Spinal cord (tissue), 10 donors: ENCODE results near the gene C16orf87. TPM values are rescaled to one million over a fixed set of nuclear protein-coding genes. Genes with fewer than 3 reads are reported as not detected.

Experiments used
- DNase-seq, 6 donors: peaks; one replicate each; pipeline versions ENCODE4 v3.0.0 to v3.0.0-alpha.2; 2013 to 2015; ENCODE audit warnings: low spot score in 6 of 6, low read depth in 4 of 6
- H3K27ac ChIP-seq: one replicate; pipeline ENCODE4 v1.5.1; 2013; ENCODE audit warnings: low read depth, low read length, control low read depth
- H3K27me3 ChIP-seq: one replicate; pipeline ENCODE4 v1.6.1; 2013; ENCODE audit warnings: low read length; ENCODE audit not compliant: control insufficient read depth, insufficient read depth
- H3K36me3 ChIP-seq: one replicate; pipeline ENCODE4 v1.6.1; 2013; ENCODE audit warnings: low read length; ENCODE audit not compliant: control insufficient read depth, insufficient read depth
- H3K4me1 ChIP-seq: one replicate; pipeline ENCODE4 v1.6.1; 2013; ENCODE audit warnings: low read length; ENCODE audit not compliant: control insufficient read depth, insufficient read depth
- H3K4me3 ChIP-seq: one replicate; pipeline ENCODE4 v1.5.1; 2013; ENCODE audit warnings: low read depth, low read length, control low read depth
- H3K9me3 ChIP-seq: one replicate; pipeline ENCODE4 v1.6.1; 2013; ENCODE audit warnings: low read length; ENCODE audit not compliant: control insufficient read depth, insufficient read depth
- WGBS: methylation state at CpG from one replicate; pipeline ENCODE4 v1.1.5; 2013; ENCODE audit warnings: missing lambda C conversion rate; ENCODE audit not compliant: insufficient coverage; 5-methylcytosine and 5-hydroxymethylcytosine counted together
- polyA plus RNA-seq, 2 donors: library from polyadenylated mRNA; unstranded; fragments of 120-200 nt; gene quantifications; one replicate each; pipeline ENCODE4 v1.2.1, GENCODE V29; 2013; ENCODE audit not compliant: insufficient read length in 2 of 2
- total RNA-seq, 2 donors: library from RNA; depleted of rRNA in 1 of 2; stranded (reverse); fragments of 120-200 nt in 1 of 2; fragments of >200 nt in 1 of 2; gene quantifications; one replicate each; pipeline versions ENCODE4 v1.2.3 to v1.2.4, GENCODE V29; 2013 to 2014
- donor health status: healthy.

The C16orf87 gene
- total and polyA plus RNA-seq, 4 donors: 15.1 to 27.5 (median 19.7) TPM

DNA sequence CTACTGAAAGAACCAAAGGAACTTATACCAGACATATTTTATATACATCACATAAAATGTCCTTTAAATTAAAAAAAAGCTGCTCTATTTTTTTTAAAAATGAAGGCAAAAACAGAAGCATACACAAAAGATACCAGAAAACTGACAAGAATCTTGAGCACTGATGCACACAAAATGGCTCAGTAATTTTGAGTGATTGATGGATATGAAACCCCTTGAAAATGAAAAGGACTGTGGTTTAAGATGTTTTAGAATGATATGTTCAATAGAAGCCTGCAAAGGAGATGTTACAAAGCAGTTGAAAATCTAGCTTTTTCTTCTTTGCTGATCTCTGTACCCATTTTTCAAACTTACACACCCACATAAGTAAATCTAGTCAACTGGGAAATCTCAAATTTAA lies 2.7 kb downstream of the C16orf87 start:
- Histone ChIP-seq H3K36me3 (no peaks in the 10 kb centered on the region), H3K4me1 (peaks cover 5% of the 10 kb centered on the region), H3K4me3 (no peak overlapping the region), H3K27ac (no peak overlapping the region), H3K27me3 (no peaks in the 10 kb centered on the region), H3K9me3 (no peaks in the 10 kb centered on the region)
- DNase-seq: no peak

DNA sequence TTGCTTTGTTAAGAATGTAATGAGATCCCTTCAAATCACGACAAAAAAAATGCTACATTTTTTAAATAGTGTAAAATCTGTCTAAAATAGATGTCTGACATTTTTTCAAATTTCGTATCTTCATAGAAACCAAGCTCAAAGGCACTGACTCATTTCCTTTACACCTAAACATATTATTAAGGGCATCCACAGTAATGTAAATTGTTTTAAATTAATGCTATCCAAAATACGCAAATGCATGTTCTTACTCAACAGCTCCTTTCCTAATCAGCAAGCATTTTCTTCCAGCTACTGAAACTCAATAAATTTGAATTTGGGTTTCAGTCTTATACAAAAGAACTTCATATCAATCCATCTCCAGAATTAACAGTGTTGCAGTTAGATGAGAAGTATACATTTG lies 4.3 kb downstream of the C16orf87 start:
- no CpG with 5 or more reads among the region's 3 CpGs for WGBS
- H3K4me3 ChIP-seq: no peak overlapping the region
- peaks cover under 1% of the 10 kb centered on the region for H3K4me1 ChIP-seq
- no peaks in the 10 kb centered on the region for H3K9me3 ChIP-seq
- H3K27me3 ChIP-seq: no peaks in the 10 kb centered on the region
- no peak overlapping the region for H3K27ac ChIP-seq
- no peaks in the 10 kb centered on the region for H3K36me3 ChIP-seq
- no peak for DNase-seq

DNA sequence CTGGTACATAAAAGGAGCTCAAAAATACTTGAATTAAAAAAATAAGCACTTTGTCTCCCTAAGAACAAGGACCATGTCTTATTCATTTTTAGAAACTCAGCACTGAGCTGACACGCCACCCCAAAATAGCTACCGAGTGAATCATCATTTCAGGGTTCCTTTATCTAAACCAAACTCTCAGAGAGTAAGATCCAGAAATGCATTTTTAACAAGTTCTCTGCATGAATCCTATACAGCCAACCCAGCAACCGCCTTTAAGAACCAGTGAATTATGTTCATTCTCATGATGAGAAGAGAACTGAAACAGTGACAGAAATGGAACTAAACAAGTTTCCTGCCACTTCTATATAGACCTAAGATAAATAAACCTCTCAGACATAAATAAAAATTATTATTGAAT lies 8.7 kb downstream of the C16orf87 start:
- H3K9me3 ChIP-seq: no peaks in the 10 kb centered on the region
- peaks cover 2% of the 10 kb centered on the region for H3K36me3 ChIP-seq
- H3K27me3 ChIP-seq: no peaks in the 10 kb centered on the region
- DNase-seq: no peak
- WGBS: 95% methylated on average over 2 of the region's 3 CpGs
- no peak overlapping the region for H3K4me3 ChIP-seq
- H3K4me1 ChIP-seq: no peaks in the 10 kb centered on the region
- H3K27ac ChIP-seq: no peak overlapping the region

DNA sequence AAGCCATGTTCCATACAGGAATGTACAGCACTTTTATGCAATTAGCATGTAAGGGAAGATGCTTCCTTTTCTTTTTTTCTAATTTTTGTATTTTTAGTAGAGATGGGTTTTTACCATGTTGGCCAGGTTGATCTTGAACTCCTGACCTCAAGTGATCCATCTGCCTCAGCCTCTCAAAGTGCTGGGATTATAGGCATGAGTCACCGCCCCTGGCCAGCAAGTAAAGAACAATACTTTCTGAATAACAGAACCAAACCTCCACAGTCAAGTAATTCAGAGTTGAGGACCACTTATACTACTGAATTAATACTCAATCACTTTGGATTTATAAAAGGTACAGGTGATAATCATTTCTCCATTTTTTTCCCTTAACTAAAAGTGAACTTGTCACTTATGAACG lies 13.0 kb downstream of the C16orf87 start:
- H3K4me1 ChIP-seq: no peaks in the 10 kb centered on the region
- H3K36me3 ChIP-seq: peaks cover 2% of the 10 kb centered on the region
- no CpG with 5 or more reads among the region's 2 CpGs for WGBS
- H3K27ac ChIP-seq: no peak overlapping the region
- no peaks in the 10 kb centered on the region for H3K9me3 ChIP-seq
- no peaks in the 10 kb centered on the region for H3K27me3 ChIP-seq
- no peak overlapping the region for H3K4me3 ChIP-seq
- DNase-seq: no peak

DNA sequence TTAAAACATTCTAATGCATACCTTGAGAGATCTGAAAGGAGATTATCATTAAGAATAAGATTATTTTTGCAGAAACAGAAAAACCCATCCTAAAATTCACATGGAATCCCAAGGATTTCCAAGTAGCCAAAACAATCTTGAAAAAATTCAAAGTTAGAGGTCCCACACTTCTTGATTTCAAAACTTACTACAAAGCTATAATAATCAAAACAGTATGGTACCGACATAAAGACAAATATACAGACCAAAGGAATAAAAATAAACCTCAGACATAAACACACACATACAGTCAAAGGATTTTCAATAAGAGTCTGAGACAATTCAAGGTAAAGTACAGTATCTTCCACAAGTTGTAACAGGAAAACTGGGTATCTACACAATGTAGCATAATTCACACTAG lies 16.2 kb downstream of the C16orf87 start:
- no peak for DNase-seq
- H3K27me3 ChIP-seq: no peaks in the 10 kb centered on the region
- no CpG with 5 or more reads among the region's 1 CpG for WGBS
- no peaks in the 10 kb centered on the region for H3K9me3 ChIP-seq
- no peaks in the 10 kb centered on the region for H3K4me1 ChIP-seq
- peaks cover 2% of the 10 kb centered on the region for H3K36me3 ChIP-seq
- H3K4me3 ChIP-seq: no peak overlapping the region
- no peak overlapping the region for H3K27ac ChIP-seq

DNA sequence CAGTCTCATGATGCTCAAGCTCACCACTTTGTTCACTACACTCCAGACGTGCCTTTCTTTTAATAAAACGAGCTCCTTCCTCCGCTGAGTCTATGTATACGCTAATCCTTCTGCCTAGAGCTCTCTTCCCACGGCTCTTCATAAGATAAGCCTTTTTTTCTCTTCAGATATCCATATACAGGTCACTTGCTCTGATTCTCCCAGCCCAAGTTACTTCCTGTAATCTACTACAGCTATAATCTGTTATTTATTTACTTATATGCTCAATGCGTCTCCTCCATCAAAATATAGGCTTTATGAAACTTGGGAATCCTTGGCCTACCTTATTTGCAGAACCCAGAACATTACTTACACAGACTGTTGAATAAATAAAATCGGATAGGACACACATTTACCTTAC lies 17.4 kb downstream of the C16orf87 start:
- no peak for DNase-seq
- no peaks in the 10 kb centered on the region for H3K27me3 ChIP-seq
- no peaks in the 10 kb centered on the region for H3K4me1 ChIP-seq
- H3K27ac ChIP-seq: no peak overlapping the region
- H3K4me3 ChIP-seq: no peak overlapping the region
- no peaks in the 10 kb centered on the region for H3K9me3 ChIP-seq
- 98% methylated on average over 5 of the region's 7 CpGs for WGBS
- peaks cover 2% of the 10 kb centered on the region for H3K36me3 ChIP-seq

DNA sequence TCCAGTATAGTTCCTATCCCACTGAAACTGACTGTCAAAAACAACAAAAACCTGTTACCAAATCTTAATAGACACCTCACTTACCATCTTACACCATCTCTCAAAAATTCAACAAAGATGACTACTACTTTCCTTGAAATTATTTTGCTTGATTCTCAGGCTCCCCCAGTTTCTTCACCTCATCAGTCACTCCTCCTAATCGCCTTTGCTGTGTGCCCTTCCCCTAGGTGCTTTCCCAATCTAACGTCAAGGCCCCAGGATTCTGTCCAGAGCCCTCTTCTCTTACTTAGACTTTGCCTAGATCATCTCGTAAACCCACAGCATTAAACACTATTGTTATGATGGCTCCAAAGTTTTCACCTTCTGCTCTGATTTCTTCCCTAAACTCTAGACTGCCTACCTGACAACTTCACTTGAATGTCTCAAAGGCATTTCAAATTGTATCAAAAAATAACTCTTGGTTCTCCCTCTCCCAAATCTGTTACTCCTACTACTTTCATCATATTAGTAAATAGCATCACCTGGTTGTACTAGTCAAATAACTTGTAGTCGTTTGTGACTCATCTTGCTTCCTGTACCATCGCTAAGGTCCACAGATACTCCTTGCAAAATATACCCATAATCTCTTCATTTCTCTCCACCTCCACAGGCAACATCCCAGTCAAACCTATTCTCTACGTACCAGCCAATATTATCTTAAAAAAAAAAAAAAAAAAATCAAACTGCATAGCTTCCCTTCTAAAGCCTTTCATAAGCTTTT lies 18.0 kb downstream of the C16orf87 start:
- no peak for DNase-seq
- peaks cover 2% of the 10 kb centered on the region for H3K36me3 ChIP-seq
- no peak overlapping the region for H3K4me3 ChIP-seq
- H3K27ac ChIP-seq: no peak overlapping the region
- H3K27me3 ChIP-seq: no peaks in the 10 kb centered on the region
- H3K4me1 ChIP-seq: no peaks in the 10 kb centered on the region
- no peaks in the 10 kb centered on the region for H3K9me3 ChIP-seq
- 92% methylated on average over 6 of the region's 6 CpGs for WGBS

DNA sequence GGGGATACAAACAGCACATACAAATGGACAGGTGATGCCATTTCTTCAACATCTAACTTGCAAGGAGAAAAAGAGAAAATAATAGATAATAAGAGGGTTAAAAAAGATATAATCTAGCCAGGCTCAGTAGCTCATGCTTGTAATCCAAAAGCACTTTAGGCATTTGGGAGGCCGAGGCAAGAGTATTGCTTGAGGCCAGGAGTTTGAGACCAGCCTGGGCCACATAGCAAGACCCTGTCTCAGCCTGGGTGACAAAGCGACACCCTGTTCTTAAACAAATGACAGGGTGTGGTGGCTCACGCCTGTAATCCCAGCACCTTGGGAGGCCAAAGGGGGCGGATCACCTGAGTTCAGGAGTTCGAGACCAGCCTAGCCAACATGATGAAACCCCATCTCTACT lies 19.3 kb downstream of the C16orf87 start:
- no peak overlapping the region for H3K27ac ChIP-seq
- H3K9me3 ChIP-seq: no peaks in the 10 kb centered on the region
- H3K36me3 ChIP-seq: peaks cover 2% of the 10 kb centered on the region
- H3K4me1 ChIP-seq: peaks cover 3% of the 10 kb centered on the region
- WGBS: 96% methylated on average over 5 of the region's 5 CpGs
- no peak for DNase-seq
- H3K4me3 ChIP-seq: no peak overlapping the region
- no peaks in the 10 kb centered on the region for H3K27me3 ChIP-seq

DNA sequence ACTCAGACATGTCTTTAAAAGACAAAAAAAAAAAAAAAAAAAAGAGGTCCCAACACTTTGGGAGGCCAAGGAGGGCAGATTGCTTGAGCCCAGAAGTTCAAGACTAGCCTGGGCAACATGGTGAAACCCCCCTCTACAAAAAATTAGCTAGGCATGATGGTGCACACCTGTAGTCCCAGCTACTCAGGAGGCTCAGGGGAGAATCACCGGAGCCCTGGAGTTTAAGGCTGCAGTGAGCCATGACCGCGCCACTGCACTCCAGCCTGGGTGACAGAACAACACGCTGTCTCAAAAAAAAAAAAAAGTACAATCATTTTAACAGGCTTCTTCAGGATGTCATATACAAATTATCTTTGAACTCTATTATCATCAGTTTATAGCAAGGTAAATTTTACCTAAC lies 22.0 kb downstream of the C16orf87 start:
- WGBS: 93% methylated on average over 3 of the region's 4 CpGs
- H3K27me3 ChIP-seq: no peaks in the 10 kb centered on the region
- DNase-seq: no peak
- no peak overlapping the region for H3K4me3 ChIP-seq
- peaks cover 2% of the 10 kb centered on the region for H3K36me3 ChIP-seq
- H3K9me3 ChIP-seq: no peaks in the 10 kb centered on the region
- H3K27ac ChIP-seq: no peak overlapping the region
- H3K4me1 ChIP-seq: peaks cover 3% of the 10 kb centered on the region

DNA sequence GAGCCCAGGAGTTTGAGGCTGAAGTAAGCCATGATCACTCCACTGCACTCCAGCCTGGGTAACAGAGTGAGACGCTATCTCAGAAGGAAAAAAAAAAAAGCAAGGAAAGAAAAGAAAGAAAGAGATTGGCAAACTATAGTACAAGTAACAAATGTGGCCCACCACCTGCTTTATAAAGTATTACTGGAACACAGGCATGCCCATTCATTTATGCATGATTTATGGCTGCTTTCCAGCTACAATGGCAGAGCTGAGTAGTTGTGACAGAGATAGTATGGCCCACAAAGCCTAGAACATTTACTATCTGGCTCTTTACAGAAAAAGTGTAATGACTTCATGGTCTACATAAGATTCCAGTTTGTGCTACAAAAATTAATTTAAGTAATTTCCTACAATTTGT lies 23.6 kb downstream of the C16orf87 start:
- no peak overlapping the region for H3K27ac ChIP-seq
- WGBS: no CpG with 5 or more reads among the region's 1 CpG
- H3K27me3 ChIP-seq: no peaks in the 10 kb centered on the region
- no peak overlapping the region for H3K4me3 ChIP-seq
- peaks cover 3% of the 10 kb centered on the region for H3K4me1 ChIP-seq
- H3K36me3 ChIP-seq: peaks cover 2% of the 10 kb centered on the region
- H3K9me3 ChIP-seq: no peaks in the 10 kb centered on the region
- DNase-seq: peak in 1 of 6 donors; percentile 32
